NCI-H82 treated with DMSO at 0.1 percent for 48 hours (cell line): ENCODE measurements around the gene CHST10.

Source experiments
- DNase-seq: peaks from one replicate; lab custom pipeline; 2025; ENCODE audit not compliant: unreplicated experiment; lab: John Stamatoyannopoulos, UW

The CHST10 gene

GRCh38 chr2:100416397-100416934 is 1.0 kb downstream of the CHST10 start:
- no peak for DNase-seq

- no peak for DNase-seq
Measured at GRCh38 chr2:100413571-100413970, 3.9 kb downstream of the CHST10 start.

- DNase-seq, result no peak
Measured at GRCh38 chr2:100412881-100413321, 4.6 kb downstream of the CHST10 start.

- no peak for DNase-seq
Measured at GRCh38 chr2:100412466-100412865, 5.0 kb downstream of the CHST10 start.

- no peak for DNase-seq
Measured at GRCh38 chr2:100411841-100412292, 5.6 kb downstream of the CHST10 start.

GRCh38 chr2:100409975-100410647 is 7.4 kb downstream of the CHST10 start:
- DNase-seq, result no peak

- DNase-seq, result no peak
Measured at GRCh38 chr2:100409461-100409860, 8.0 kb downstream of the CHST10 start.

GRCh38 chr2:100408941-100409340 is 8.5 kb downstream of the CHST10 start:
- DNase-seq, result no peak

GRCh38 chr2:100408104-100408503 is 9.4 kb downstream of the CHST10 start:
- no peak for DNase-seq

- DNase-seq, result no peak
Measured at GRCh38 chr2:100407563-100407962, 9.9 kb downstream of the CHST10 start.

- DNase-seq, result no peak
Measured at GRCh38 chr2:100407073-100407472, 10.4 kb downstream of the CHST10 start.

GRCh38 chr2:100406120-100406508 is 11.4 kb downstream of the CHST10 start:
- DNase-seq, result no peak

GRCh38 chr2:100405403-100406119 is 11.9 kb downstream of the CHST10 start:
- DNase-seq, result no peak

GRCh38 chr2:100404411-100404810 is 13.1 kb downstream of the CHST10 start:
- no peak for DNase-seq

GRCh38 chr2:100403722-100404121 is 13.7 kb downstream of the CHST10 start:
- no peak for DNase-seq

GRCh38 chr2:100401268-100401667 is 16.2 kb downstream of the CHST10 start:
- DNase-seq, result no peak

- no peak for DNase-seq
Measured at GRCh38 chr2:100399714-100400113, 17.8 kb downstream of the CHST10 start.

- no peak for DNase-seq
Measured at GRCh38 chr2:100397976-100398375, 19.5 kb downstream of the CHST10 start.

- DNase-seq, result no peak
Measured at GRCh38 chr2:100397118-100397860, 20.2 kb downstream of the CHST10 start.

GRCh38 chr2:100396483-100396882 is 21.0 kb downstream of the CHST10 start:
- DNase-seq, result no peak

- no peak for DNase-seq
Measured at GRCh38 chr2:100395532-100396350, 21.7 kb downstream of the CHST10 start.
